ENCODE measurements around the gene XXYLT1. TPM values are rescaled to one million over a fixed set of nuclear protein-coding genes. Genes with fewer than 3 reads are reported as not detected.
"Not testable (repeated sequence)": the region's sequence is repeated elsewhere in the genome, so short reads cannot be mapped to it uniquely, and the experiment has no call there.

The XXYLT1 gene
- total RNA-seq, 1 donor from 2014 or later, result 16.4 TPM

DNA sequence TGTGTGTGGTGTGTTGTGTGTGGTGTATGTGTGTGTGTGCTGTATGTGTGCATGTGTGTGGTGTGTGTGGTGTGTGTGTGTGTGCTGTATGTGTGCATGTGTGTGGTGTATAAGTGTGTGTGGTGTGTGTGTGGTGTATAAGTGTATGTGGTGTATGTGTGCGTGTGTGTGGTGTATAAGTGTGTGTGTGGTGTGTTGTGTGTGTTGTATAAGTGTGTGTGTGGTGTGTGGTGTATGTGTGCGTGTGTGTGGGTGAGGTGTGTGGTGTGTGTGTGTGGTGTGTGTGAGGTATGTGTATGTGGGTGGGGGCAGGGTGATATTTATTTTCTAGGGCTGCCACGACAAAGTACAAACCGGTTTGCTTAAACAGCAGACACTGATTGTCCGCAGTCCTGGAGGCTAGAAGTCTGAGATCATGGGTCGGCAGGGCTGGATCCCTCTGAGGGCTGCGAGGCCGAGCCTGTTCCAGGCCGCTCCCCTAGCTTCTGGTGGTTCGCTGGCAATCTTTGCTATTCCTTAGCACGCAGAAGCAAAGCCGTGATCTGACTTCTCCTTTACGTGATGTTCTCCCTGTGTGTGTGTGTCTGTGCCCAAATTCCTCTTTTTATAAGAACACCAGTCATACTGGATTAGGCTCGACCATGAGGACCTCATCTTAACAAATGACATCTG, 160.2 kb downstream of the XXYLT1 start:
- DNase-seq (ENCODE audit: low spot score), result no peak
- no peaks in the 10 kb centered on the region for H3K4me1 ChIP-seq
- no peaks in the 10 kb centered on the region for H3K9me3 Mint-ChIP-seq
- H3K4me1 Mint-ChIP-seq, result peaks cover 16% of the 10 kb centered on the region
- peaks cover 11% of the 10 kb centered on the region for H3F3A ChIP-seq (ENCODE audit: low read depth)
- no peaks in the 10 kb centered on the region for H3K9me3 ChIP-seq (ENCODE audit: low read depth)
- H2AFZ ChIP-seq (replicated peaks), result no peak overlapping the region
- peaks cover 2% of the 10 kb centered on the region for H3K27me3 Mint-ChIP-seq (ENCODE audit: insufficient read depth, low read depth)
- H3K4me3 Mint-ChIP-seq, result no peak overlapping the region
- H3K27ac Mint-ChIP-seq, result no peak overlapping the region
- no peaks in the 10 kb centered on the region for H3K36me3 Mint-ChIP-seq
- H3K27ac ChIP-seq, result no peak overlapping the region
- H3K27me3 ChIP-seq, result no peaks in the 10 kb centered on the region
- no peak overlapping the region for H3K4me3 ChIP-seq
- H3K4me2 ChIP-seq, result no peak overlapping the region
- H3K36me3 ChIP-seq, result no peaks in the 10 kb centered on the region
- H3K9ac ChIP-seq, result no peak overlapping the region
- peaks cover 17% of the 10 kb centered on the region for H4K20me1 ChIP-seq (ENCODE audit: low read depth)
- H3K79me2 ChIP-seq (ENCODE audit: low read depth), result no peaks in the 10 kb centered on the region
- TF ChIP-seq EZH2phosphoT487 (IDR thresholded peaks at IDR 0.05) (no peak), EZH2 (IDR thresholded peaks at IDR 0.05) (no peak)
- TF ChIP-seq, protein P1, sequence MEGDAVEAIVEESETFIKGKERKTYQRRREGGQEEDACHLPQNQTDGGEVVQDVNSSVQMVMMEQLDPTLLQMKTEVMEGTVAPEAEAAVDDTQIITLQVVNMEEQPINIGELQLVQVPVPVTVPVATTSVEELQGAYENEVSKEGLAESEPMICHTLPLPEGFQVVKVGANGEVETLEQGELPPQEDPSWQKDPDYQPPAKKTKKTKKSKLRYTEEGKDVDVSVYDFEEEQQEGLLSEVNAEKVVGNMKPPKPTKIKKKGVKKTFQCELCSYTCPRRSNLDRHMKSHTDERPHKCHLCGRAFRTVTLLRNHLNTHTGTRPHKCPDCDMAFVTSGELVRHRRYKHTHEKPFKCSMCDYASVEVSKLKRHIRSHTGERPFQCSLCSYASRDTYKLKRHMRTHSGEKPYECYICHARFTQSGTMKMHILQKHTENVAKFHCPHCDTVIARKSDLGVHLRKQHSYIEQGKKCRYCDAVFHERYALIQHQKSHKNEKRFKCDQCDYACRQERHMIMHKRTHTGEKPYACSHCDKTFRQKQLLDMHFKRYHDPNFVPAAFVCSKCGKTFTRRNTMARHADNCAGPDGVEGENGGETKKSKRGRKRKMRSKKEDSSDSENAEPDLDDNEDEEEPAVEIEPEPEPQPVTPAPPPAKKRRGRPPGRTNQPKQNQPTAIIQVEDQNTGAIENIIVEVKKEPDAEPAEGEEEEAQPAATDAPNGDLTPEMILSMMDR (IDR thresholded peaks at IDR 0.05), result no peak

DNA sequence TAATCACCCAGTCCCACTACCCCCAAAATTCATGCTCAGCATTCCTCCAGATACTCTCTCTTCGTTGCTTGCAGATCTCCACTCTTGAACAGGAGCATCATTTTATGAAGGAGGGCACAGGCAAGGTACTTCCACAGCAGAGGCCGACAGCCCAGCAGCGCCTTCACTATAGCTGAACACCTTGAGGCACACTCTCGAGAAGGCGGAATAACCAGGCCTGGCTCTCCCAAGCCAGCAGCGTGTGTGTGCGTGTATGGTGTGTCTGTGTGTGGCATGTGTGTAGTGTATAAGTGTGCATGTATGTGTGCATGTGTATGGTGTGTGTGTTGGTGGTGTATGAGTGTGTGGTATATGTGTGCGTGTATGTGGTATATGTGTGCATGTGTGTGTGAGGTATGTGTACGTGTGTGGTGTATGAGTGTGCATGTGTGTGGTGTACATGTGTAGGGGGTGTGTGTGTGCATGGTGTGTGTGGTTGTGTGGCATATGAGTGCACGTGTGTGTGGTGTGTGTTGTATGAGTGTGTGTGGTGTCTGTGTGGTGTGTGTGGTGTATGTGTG, 161.8 kb downstream of the XXYLT1 start:
- H3F3A ChIP-seq (ENCODE audit: low read depth), result peaks cover 11% of the 10 kb centered on the region
- H3K9me3 Mint-ChIP-seq, result no peaks in the 10 kb centered on the region
- no peak overlapping the region for H3K27ac Mint-ChIP-seq

DNA sequence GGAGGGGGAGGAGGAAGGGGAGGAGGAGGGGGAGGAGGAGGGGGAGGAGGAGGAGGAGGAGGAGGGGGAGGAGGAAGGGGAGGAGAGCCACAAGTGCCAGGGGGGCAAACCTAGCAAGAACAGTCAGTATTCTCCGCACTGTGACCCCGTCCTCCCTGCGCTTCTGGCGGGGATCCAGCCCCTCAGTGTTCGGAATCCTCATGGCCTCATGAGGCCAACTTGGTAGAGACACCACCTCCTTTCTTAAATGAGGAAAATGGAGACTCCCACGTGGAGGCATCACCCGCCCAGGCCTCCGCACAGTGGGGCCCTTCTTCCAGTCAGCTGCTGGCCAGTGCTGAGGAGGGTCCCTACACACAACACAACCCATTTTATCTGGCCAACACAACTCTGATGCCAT, 163.4 kb downstream of the XXYLT1 start:
- H3K4me3 ChIP-seq, result no peak overlapping the region
- no peaks in the 10 kb centered on the region for H3K36me3 ChIP-seq
- peaks cover under 1% of the 10 kb centered on the region for H3K36me3 Mint-ChIP-seq
- no peak overlapping the region for H3K4me2 ChIP-seq
- no peak overlapping the region for H3K27ac ChIP-seq
- no peak overlapping the region for H3K4me3 Mint-ChIP-seq
- peaks cover 26% of the 10 kb centered on the region for H3K4me1 Mint-ChIP-seq
- no peak overlapping the region for H3K9ac ChIP-seq
- peaks cover 11% of the 10 kb centered on the region for H3F3A ChIP-seq (ENCODE audit: low read depth)
- H3K27me3 ChIP-seq, result no peaks in the 10 kb centered on the region
- no peak for TF ChIP-seq EZH2phosphoT487 (IDR thresholded peaks at IDR 0.05)
- no peak for TF ChIP-seq EZH2 (IDR thresholded peaks at IDR 0.05)
- TF ChIP-seq, protein P1 (IDR thresholded peaks at IDR 0.05), result no peak
- no peaks in the 10 kb centered on the region for H3K9me3 Mint-ChIP-seq
- peaks cover 6% of the 10 kb centered on the region for H4K20me1 ChIP-seq (ENCODE audit: low read depth)
- DNase-seq (ENCODE audit: low spot score), result no peak
- H3K27ac Mint-ChIP-seq, result no peak overlapping the region
- no peaks in the 10 kb centered on the region for H3K4me1 ChIP-seq
- no peak overlapping the region for H2AFZ ChIP-seq (replicated peaks)
- H3K27me3 Mint-ChIP-seq (ENCODE audit: insufficient read depth, low read depth), result peaks cover 2% of the 10 kb centered on the region
- no peaks in the 10 kb centered on the region for H3K9me3 ChIP-seq (ENCODE audit: low read depth)
- no peaks in the 10 kb centered on the region for H3K79me2 ChIP-seq (ENCODE audit: low read depth)

More for the DNA sequence above, 161.8 kb downstream of the XXYLT1 start:
- H3K4me1 ChIP-seq, result no peaks in the 10 kb centered on the region
- H3K36me3 ChIP-seq, result no peaks in the 10 kb centered on the region
- no peak overlapping the region for H2AFZ ChIP-seq (replicated peaks)
- H3K27me3 ChIP-seq, result no peaks in the 10 kb centered on the region
- H3K27ac ChIP-seq, result no peak overlapping the region
- no peaks in the 10 kb centered on the region for H3K79me2 ChIP-seq (ENCODE audit: low read depth)
- DNase-seq (ENCODE audit: low spot score), result no peak
- TF ChIP-seq EZH2 (IDR thresholded peaks at IDR 0.05) (no peak), EZH2phosphoT487 (IDR thresholded peaks at IDR 0.05) (no peak)
- TF ChIP-seq, protein P1 (IDR thresholded peaks at IDR 0.05), result no peak
- H3K4me3 ChIP-seq, result no peak overlapping the region
- H3K9ac ChIP-seq, result no peak overlapping the region
- peaks cover 16% of the 10 kb centered on the region for H3K4me1 Mint-ChIP-seq
- no peaks in the 10 kb centered on the region for H3K36me3 Mint-ChIP-seq
- H4K20me1 ChIP-seq (ENCODE audit: low read depth), result peaks cover 6% of the 10 kb centered on the region
- H3K27me3 Mint-ChIP-seq (ENCODE audit: insufficient read depth, low read depth), result peaks cover 2% of the 10 kb centered on the region
- H3K4me3 Mint-ChIP-seq, result no peak overlapping the region
- H3K4me2 ChIP-seq, result no peak overlapping the region
- no peaks in the 10 kb centered on the region for H3K9me3 ChIP-seq (ENCODE audit: low read depth)

DNA sequence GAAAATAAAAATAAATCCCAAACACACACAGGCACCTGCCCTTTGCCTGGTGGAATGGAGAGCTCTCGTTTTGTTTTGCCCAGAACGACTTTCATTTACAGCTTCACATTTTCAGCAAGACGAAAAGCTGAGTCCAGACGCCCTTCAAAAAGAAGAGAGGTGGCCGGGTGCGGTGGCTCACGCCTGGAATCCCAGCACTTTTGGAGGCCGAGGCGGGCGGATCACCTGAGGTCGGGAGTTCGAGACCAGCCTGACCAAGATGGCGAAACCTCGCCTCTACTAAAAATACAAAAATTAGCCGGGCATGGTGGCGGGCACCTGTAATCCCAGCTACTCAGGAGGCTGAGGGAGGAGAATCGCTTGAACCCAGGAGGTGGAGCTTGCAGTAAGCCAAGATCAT, 163.9 kb downstream of the XXYLT1 start:
- H2AFZ ChIP-seq (replicated peaks); H3K9me3 ChIP-seq (ENCODE audit: low read depth); H3K27ac ChIP-seq; DNase-seq (ENCODE audit: low spot score); H3K4me3 Mint-ChIP-seq; H3K4me3 ChIP-seq; H3K79me2 ChIP-seq (ENCODE audit: low read depth); H3K9ac ChIP-seq; H4K20me1 ChIP-seq (ENCODE audit: low read depth); H3K27me3 Mint-ChIP-seq (ENCODE audit: insufficient read depth, low read depth); H3K9me3 Mint-ChIP-seq; H3K36me3 ChIP-seq; H3K27me3 ChIP-seq; H3K27ac Mint-ChIP-seq; H3K36me3 Mint-ChIP-seq; H3K4me1 ChIP-seq; H3K4me2 ChIP-seq: not testable (repeated sequence)
- H3F3A ChIP-seq (ENCODE audit: low read depth), result peaks cover 11% of the 10 kb centered on the region
- H3K4me1 Mint-ChIP-seq, result peaks cover 28% of the 10 kb centered on the region
